HepG2 (cell line): ENCODE data around the gene EPB41L3. TPM values are rescaled to one million over a fixed set of nuclear protein-coding genes. Genes with fewer than 3 reads are reported as not detected.

Experiments
- ATAC-seq: fragments of 200-7000 bp; cut with Tn5 transposase; 3 replicates; pipeline ENCODE4 v1.9.1; 2020; ENCODE audit warnings: mild to moderate bottlenecking, moderate library complexity
- BruUV-seq: library from RNA; stranded (reverse); fragments of 400-500 nt; replicated peaks from 2 replicates; lab custom pipeline; 2021; lab: Mats Ljungman, UMichigan
- CTCF ChIA-PET: fragments of 300-600 bp; formaldehyde crosslinking; extraction: SDS; loops from one replicate; lab custom pipeline; 2021; ENCODE audit warnings: low total read pairs, inconsistent platforms, low intra/inter-chr PET ratio; lab: Yijun Ruan, JAX
- POLR2A ChIA-PET: fragments of 350-600 bp; sonication (Branson Sonifier 250); formaldehyde crosslinking; loops from one replicate; lab custom pipeline; 2020; ENCODE audit warnings: antibody characterized with exemption, inconsistent platforms; lab: Yijun Ruan, JAX
- DNase-seq: peaks from one replicate; pipeline ENCODE4 v3.0.0-alpha.2; 2015; ENCODE audit warnings: low spot score
- FAIRE-seq: peaks from 3 replicates; lab custom pipeline; 2011; peaks lifted over from hg19 to GRCh38; lab: Jason Lieb, UNC
- H2AFZ ChIP-seq: one replicate; pipeline ENCODE4 v1.6.1; 2011; ENCODE audit warnings: low read length, inconsistent platforms
- H3K27ac ChIP-seq: fragments of 300-600 bp; 3 replicates; pipeline ENCODE4 v1.8.0; 2011; ENCODE audit warnings: mixed run types, mild to moderate bottlenecking, mixed read lengths, low read length, inconsistent platforms; ENCODE audit not compliant: insufficient read depth; ENCODE audit errors: extremely low read length
- H3K27me3 ChIP-seq, 2 experiments: fragments of 200-600 bp in 1 of 2; 2 replicates in 1 of 2; 3 replicates in 1 of 2; pipeline versions ENCODE4 v1.6.0 to v1.8.0; 2011; ENCODE audit warnings: low read length in 2 of 2, mild to moderate bottlenecking in 2 of 2, moderate library complexity in 2 of 2, inconsistent platforms in 1 of 2; ENCODE audit not compliant: insufficient read depth in 2 of 2, control insufficient read depth in 1 of 2
- H3K36me3 ChIP-seq, 2 experiments: fragments of 200-600 bp in 1 of 2; replicated peaks in 1 of 2; 2 replicates in 1 of 2; 3 replicates in 1 of 2; pipeline versions ENCODE4 v1.5.1 to v1.8.0; 2011; ENCODE audit warnings: low read length in 2 of 2, inconsistent platforms in 1 of 2; ENCODE audit not compliant: insufficient read depth in 2 of 2, control insufficient read depth in 1 of 2
- H3K4me1 ChIP-seq: 2 replicates; pipeline ENCODE4 v1.5.1; 2012; ENCODE audit warnings: low read length, inconsistent platforms; ENCODE audit not compliant: insufficient read depth
- H3K4me2 ChIP-seq: 2 replicates; pipeline ENCODE4 v1.6.0; 2011; ENCODE audit warnings: low read depth, low read length, inconsistent platforms
- H3K4me3 ChIP-seq, 3 experiments: fragments of 200-600 bp in 1 of 3; sonication (generic), shearing (Covaris generic) in 1 of 3; replicated peaks in 1 of 3; 2 replicates each; pipeline ENCODE4 v1.5.1; 2011 to 2016; ENCODE audit warnings: low read length in 3 of 3, inconsistent platforms in 2 of 3, low read depth in 2 of 3, mild to moderate bottlenecking in 2 of 3, control low read depth in 1 of 3, mixed read lengths in 1 of 3; ENCODE audit not compliant: insufficient read depth in 1 of 3
- H3K79me2 ChIP-seq: one replicate; pipeline ENCODE4 v1.6.1; 2011; ENCODE audit warnings: low read length, inconsistent platforms; ENCODE audit not compliant: insufficient read depth
- H3K9ac ChIP-seq: 2 replicates; pipeline ENCODE4 v1.6.0; 2011; ENCODE audit warnings: mild to moderate bottlenecking, low read depth, low read length, inconsistent platforms; ENCODE audit not compliant: insufficient read depth
- H3K9me3 ChIP-seq: 2 replicates; pipeline ENCODE4 v1.5.1; 2012; ENCODE audit warnings: mild to moderate bottlenecking, low read length
- H4K20me1 ChIP-seq: 2 replicates; pipeline ENCODE4 v1.6.0; 2011; ENCODE audit warnings: inconsistent platforms, mild to moderate bottlenecking, low read length, moderate library complexity; ENCODE audit not compliant: insufficient read depth
- GABPA ChIP-seq, 2 experiments: IDR thresholded peaks; 2 replicates each; pipeline ENCODE4 v1.6.1; 2011 to 2016; ENCODE audit warnings: low read depth in 2 of 2, low read length in 1 of 2, missing biosample characterization in 1 of 2, missing genetic modification characterization in 1 of 2
- HNF1A ChIP-seq, 2 experiments: sonication (generic) in 1 of 2; formaldehyde crosslinking in 1 of 2; IDR thresholded peaks; 2 replicates each; pipeline versions ENCODE4 v1.4.0 to v1.6.1; 2016 to 2020; ENCODE audit warnings: borderline replicate concordance in 1 of 2, low read depth in 1 of 2, mild to moderate bottlenecking in 1 of 2, missing genetic modification reagents in 1 of 2
- ISL2 ChIP-seq: sonication (generic); formaldehyde crosslinking; IDR thresholded peaks from 2 replicates; pipeline ENCODE4 v1.5.0; 2020; ENCODE audit warnings: missing genetic modification reagents
- PAWR ChIP-seq: sonication (generic); formaldehyde crosslinking; IDR thresholded peaks from 2 replicates; pipeline ENCODE4 v1.4.0; 2020; ENCODE audit warnings: missing genetic modification reagents, mild to moderate bottlenecking, borderline replicate concordance
- PRDM10 ChIP-seq: sonication (generic); formaldehyde crosslinking; IDR thresholded peaks from 2 replicates; pipeline ENCODE4 v1.4.0; 2020; ENCODE audit warnings: low read depth, missing genetic modification reagents
- RBM22 ChIP-seq: fragments of 200-400 bp; formaldehyde crosslinking; optimal IDR thresholded peaks from 2 replicates; pipeline ENCODE3; 2017; ENCODE audit warnings: mild to moderate bottlenecking, low read length, moderate library complexity
- RFX5 ChIP-seq: IDR thresholded peaks from 2 replicates; pipeline ENCODE4 v1.6.1; 2011; ENCODE audit warnings: low read depth, low read length, improper control_type of control experiment
- THAP9 ChIP-seq: sonication (generic); formaldehyde crosslinking; IDR thresholded peaks from 2 replicates; pipeline ENCODE4; 2020; ENCODE audit warnings: missing genetic modification reagents, mild to moderate bottlenecking, borderline replicate concordance
- ZBTB8A ChIP-seq: sonication (generic); formaldehyde crosslinking; IDR thresholded peaks from 2 replicates; pipeline ENCODE4 v1.4.0; 2020; ENCODE audit warnings: mild to moderate bottlenecking, low read depth, missing genetic modification reagents, borderline replicate concordance
- ZEB1 ChIP-seq: IDR thresholded peaks from 2 replicates; pipeline ENCODE4 v1.6.1; 2012; ENCODE audit warnings: mild to moderate bottlenecking, low read depth, inconsistent platforms; ENCODE audit not compliant: insufficient replicate concordance
- ZNF20 ChIP-seq: sonication (generic); formaldehyde crosslinking; IDR thresholded peaks from 2 replicates; pipeline ENCODE4 v1.4.0; 2020; ENCODE audit warnings: mild to moderate bottlenecking, moderate library complexity, missing genetic modification reagents
- ZNF317 ChIP-seq: sonication (generic); formaldehyde crosslinking; IDR thresholded peaks from 2 replicates; pipeline ENCODE4 v1.5.0; 2020; ENCODE audit warnings: mild to moderate bottlenecking, missing genetic modification reagents
- WGBS: methylation state at CpG from one replicate; pipeline ENCODE4 v1.1.6; 2017; ENCODE audit warnings: low lambda C conversion rate; 5-methylcytosine and 5-hydroxymethylcytosine counted together
- in situ Hi-C: cut with HindIII; loops from 2 replicates; pipeline ENCODE4 v1.10.0; 2017; ENCODE audit warnings: low pct_unique_long_range_greater_than_20kb; ENCODE audit not compliant: extremely low pct_ligation_motif_present
- intact Hi-C: fragments of 100-400 bp; cut with micrococcal nuclease; formaldehyde crosslinking; loops from one replicate; pipeline ENCODE4 v1.10.0; 2022; ENCODE audit not compliant: unreplicated experiment
- polyA plus RNA-seq, 8 experiments: library from polyadenylated mRNA; depleted of rRNA in 3 of 8; stranded (reverse) in 7 of 8; unstranded in 1 of 8; fragments of >200 nt; fragmentation: Illumina TruSeq in 4 of 8; extraction: Trizol in 4 of 8; gene quantifications; 2 replicates each; pipeline versions ENCODE4 v1.2.1 to v1.2.3, GENCODE V29; 2011 to 2016; ENCODE audit warnings: low read depth in 4 of 8, missing spikeins in 1 of 8, mixed read lengths in 1 of 8; ENCODE audit not compliant: insufficient read depth in 1 of 8
- total RNA-seq, 5 experiments: library from RNA; depleted of rRNA; stranded (reverse); fragments of >200 nt; fragmentation: Illumina TruSeq; extraction: Trizol; gene quantifications; 2 replicates each; pipeline ENCODE4 v1.2.3, GENCODE V29; 2016; ENCODE audit warnings: low read depth in 1 of 5

EPB41L3 gene
- total and polyA plus RNA-seq, 2 of the 13 experiments (the other 11 are each of a cell fraction or from before 2014, with no cell fraction given): not detected

- TF ChIP-seq RBM22 (no peak), HNF1A (IDR thresholded peaks at IDR 0.05; ENCODE audit: low read depth) (no peak), HNF1A (CRISPR knock-in tag; IDR thresholded peaks at IDR 0.05; ENCODE audit: borderline replicate concordance) (no peak)
Measured at GRCh38 chr18:5527603-5528002, 16.2 kb downstream of the EPB41L3 start (continued).

GRCh38 chr18:5524660-5525059 lies 19.1 kb downstream of the EPB41L3 start:
- H3K9me3 ChIP-seq: no peaks in the 10 kb centered on the region
- ChIA-PET POLR2A (no interaction called here), CTCF (no interaction called here)
- BruUV-seq: no TSS peak
- H3K4me1 ChIP-seq: no peaks in the 10 kb centered on the region
- WGBS: 4% methylated on average over 3 of the region's 3 CpGs
- H4K20me1 ChIP-seq: no peaks in the 10 kb centered on the region
- no peak overlapping the region for H3K27ac ChIP-seq
- H3K79me2 ChIP-seq: no peaks in the 10 kb centered on the region
- H3K36me3 ChIP-seq: no peaks in the 10 kb centered on the region
- no peak overlapping the region for H2AFZ ChIP-seq
- H3K4me2 ChIP-seq: no peak overlapping the region
- no peak for ATAC-seq
- no peaks in the 10 kb centered on the region; a peak in 2 of 5 replicates for H3K27me3 ChIP-seq
- intact Hi-C loops (no loop called here), in situ Hi-C loops (no loop called here)
- FAIRE-seq: no peak
- no peak overlapping the region for H3K9ac ChIP-seq
- DNase-seq: no peak
- no peak overlapping the region for H3K4me3 ChIP-seq
- TF ChIP-seq ZBTB8A (CRISPR knock-in tag): no peak
- TF ChIP-seq ZEB1: no peak
- TF ChIP-seq THAP9 (CRISPR knock-in tag): no peak
- TF ChIP-seq GABPA (IDR thresholded peaks at IDR 0.05; ENCODE audit: low read depth, low read length): no peak
- TF ChIP-seq GABPA (CRISPR knock-in tag; IDR thresholded peaks at IDR 0.05; ENCODE audit: low read depth): no peak
- TF ChIP-seq PRDM10 (CRISPR knock-in tag): no peak
- no peak for TF ChIP-seq ISL2
- no peak for TF ChIP-seq ZNF20 (CRISPR knock-in tag)
- TF ChIP-seq PAWR (CRISPR knock-in tag): no peak
- TF ChIP-seq ZNF317 (CRISPR knock-in tag): no peak
- no peak for TF ChIP-seq RFX5
